ENCODE measurements around the gene DNAH5.
"Not testable (repeated sequence)": the region's sequence is repeated elsewhere in the genome, so short reads cannot be mapped to it uniquely, and the experiment has no call there.

Gene DNAH5

DNA sequence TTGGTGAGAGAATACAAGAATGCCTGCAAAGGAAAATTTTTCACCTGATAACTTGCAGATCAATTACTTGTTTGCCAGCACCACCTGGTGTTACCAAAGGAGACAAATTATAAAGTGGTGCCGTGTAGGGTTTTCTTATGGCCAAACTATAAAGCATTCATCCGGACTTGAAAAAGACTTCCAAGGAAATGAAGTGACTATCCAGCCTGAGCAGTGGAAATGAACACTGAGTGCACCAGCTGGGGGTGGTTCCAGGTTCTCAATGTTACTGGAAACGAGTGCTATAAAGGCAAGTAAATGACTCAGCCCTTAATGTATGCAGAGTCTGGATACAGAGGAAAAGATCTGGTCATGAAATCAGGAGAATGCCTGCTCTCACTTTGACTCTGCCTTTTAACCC lies 113.1 kb downstream of the DNAH5 start:
- no peak for DNase-seq

DNA sequence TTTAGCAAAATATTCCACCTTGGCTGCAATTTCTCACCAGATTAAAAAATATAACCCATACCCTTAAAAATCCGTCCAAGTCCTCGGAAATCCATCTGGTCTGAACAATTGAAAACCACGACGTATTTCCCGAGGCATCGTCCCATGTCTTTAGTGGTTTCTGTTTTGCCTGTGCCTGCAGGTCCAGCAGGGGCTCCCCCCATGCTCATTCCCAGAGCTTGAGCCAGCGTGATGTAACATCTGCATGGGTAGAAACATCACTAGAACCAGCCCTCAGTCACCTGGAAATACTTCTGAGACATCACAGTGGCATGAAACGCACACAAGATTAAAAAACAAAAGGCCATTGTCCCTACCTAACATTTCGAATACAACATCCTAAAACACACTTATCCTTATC lies 114.0 kb downstream of the DNAH5 start:
- DNase-seq, result no peak

DNA sequence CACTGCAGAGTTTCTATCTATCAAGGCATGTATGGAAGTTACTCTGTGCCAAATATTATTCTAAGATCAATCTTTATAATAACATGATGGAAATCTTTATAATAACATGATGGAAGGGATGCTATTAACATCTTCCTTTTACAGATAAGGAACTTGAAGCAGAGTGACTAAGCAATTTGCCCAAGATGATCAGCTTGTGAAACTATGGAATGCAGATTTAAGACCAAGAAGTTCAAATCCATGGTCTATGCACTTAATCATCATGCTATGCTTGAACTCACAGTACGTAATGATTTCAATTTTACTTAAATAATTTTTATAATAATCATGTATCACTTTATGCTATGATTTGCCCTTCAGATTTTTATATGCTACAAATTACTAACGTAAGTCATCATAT lies 123.1 kb downstream of the DNAH5 start:
- DNase-seq, result no peak

- no peak for DNase-seq
These were observed 128.4 kb downstream of the DNAH5 start for GRCh38 chr5:13816126-13816525.

DNA sequence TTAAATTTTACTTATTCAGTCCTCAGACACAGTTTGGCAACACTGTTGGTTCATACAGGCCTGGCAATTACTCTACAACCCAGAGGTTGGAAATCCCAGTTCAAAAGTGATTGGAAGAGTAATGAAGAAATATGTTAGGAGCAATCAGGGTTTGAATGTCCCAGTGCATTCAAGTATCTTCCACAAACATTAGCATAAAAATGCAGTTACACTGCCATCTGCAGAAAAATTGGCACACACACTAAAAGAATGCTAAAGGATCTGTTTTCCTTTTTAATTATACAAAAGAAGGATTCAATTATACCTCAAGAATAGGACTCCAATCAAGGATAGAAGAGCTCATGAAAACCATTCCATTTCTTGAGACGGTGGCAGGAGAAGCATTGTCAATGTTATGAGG lies 130.2 kb downstream of the DNAH5 start:
- DNase-seq, result no peak

GRCh38 chr5:13809921-13810320 lies 134.6 kb downstream of the DNAH5 start:
- DNase-seq, result no peak

DNA sequence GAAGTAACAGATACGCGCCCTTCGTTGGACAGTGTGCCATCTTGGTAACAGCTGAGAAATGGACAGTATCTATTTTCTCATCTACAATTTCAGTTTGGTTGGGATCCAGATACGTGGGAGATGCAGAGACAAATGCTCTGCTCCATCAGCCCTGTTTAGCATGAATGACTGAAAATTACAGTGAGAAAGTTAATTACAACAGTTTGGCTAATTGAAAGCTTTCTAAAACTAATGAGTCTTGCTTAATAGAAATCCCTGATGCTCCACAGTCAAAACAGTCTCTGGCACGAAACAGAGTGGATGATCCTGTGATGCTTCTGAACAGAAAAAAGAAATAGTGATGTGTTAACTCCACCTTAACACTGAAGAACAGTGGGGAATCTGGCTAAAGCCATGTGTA lies 140.2 kb downstream of the DNAH5 start:
- DNase-seq, result no peak

GRCh38 chr5:13798569-13798968 lies 145.9 kb downstream of the DNAH5 start:
- DNase-seq, result not testable (repeated sequence)

DNA sequence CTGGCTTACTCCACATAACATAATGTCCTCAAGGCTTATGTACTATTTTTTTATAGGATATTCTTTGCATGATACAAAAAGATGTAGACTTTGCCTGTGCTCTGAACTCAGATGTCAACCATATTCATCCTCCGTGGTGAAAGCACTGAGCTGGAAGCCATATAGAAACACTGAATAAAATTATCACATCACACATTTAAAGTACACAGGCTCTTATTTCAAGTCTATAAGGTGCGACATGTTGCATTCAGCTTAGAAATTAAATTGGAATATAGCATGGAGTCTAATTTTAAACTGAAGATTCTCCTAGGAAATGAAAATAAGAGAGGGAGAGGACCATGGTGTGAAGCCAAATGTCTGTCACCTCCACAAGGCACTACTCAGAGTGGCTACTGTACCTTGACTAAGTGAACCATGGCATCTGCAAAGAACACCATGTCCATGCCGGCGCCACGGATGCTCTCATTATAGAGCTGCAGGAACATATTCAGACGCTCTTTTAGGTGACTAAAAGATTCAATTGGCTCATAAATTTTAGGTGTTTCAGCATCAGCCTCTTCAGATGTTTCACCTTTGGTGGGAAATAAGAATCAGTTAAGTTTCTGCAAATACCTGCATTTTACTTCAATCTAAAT lies 158.6 kb downstream of the DNAH5 start:
- DNase-seq, result no peak

DNA sequence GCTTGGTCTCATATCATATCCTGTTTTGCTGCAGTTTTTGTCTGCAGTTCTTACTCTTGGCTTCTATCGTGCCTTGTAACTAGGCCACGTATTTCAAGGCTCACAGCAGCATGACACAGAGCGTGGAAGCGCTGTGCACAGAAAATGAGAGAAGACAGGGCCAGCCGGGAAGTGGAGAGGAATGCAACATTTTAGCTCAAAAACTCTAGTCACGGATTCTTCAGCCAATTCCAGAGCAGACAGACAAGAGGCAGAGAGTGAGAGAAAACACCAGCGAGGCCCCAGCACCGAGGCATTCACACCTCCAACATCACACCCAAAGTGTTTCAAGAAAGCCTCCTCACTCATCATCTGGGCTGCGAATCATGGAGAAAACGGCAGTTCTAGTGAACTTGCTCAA lies 160.8 kb downstream of the DNAH5 start:
- DNase-seq, result no peak

- DNase-seq, result no peak
These were observed 164.4 kb downstream of the DNAH5 start for GRCh38 chr5:13780081-13780480.

DNA sequence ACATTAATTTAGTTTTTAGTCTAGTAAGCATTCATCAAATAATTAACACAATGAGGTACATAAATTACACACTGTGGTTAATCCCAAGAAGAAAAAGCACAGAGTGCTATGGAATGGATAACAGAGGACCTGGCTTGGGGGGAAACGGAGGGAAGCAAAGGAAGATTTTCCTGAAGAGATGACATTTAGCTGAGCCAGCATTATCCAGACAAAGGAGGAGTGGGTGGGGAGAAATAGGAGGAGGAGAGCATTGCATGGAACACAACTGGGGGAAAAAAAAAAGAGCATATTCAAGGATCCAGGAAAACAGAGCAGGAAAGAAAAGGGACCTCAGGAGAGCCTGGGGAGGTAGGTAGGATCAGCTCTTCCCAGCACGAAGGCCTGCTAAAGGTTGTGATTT lies 170.8 kb downstream of the DNAH5 start:
- no peak for DNase-seq

DNA sequence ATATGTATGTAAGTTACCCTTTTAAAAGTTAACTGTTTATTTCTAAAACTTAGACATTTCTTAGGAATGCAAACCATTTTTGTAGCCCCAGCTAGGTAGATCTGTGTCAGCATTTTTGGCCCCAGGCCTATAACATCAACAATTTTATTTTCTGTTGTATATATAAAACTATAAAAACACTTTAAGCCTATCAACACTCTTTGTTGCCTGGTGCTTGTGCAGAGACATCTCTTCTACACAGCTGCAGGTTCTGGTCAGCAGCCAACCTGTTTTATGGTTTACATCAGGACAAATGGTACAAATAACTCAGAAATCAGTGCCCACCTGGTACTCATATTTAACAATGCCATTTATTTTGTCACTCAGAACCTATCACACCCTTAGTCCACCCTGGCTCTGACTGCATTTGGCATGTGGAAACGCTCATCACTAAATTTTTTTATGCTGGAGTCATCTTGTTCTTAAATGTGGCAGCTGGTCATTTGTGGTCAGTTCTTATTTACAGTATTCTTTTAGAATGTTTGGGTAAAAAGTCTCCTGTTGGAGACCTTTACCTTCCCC lies 173.4 kb downstream of the DNAH5 start:
- no peak for DNase-seq

DNA sequence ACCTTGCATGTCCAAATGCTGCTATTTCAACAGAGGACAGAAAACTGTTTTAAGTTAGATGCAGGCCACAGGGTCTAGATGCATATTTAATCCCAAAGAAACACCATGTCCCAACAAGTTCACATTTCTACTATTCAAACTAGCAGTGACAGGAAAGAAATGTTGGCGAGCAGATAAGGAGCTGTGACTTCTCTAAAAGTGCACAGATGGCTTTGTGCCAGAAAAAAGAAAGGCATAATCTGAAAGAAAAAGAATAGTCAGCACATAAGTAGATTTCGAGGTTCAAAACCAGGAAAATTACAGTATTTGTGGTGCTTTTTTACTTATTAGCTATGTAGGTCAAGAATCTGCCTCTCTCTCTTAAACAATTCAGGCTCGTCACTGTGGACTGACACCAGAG lies 178.3 kb downstream of the DNAH5 start:
- no peak for DNase-seq

- no peak for DNase-seq
These were observed 180.8 kb downstream of the DNAH5 start for GRCh38 chr5:13763719-13764118.

- DNase-seq, result no peak
These were observed 194.7 kb downstream of the DNAH5 start for GRCh38 chr5:13749766-13750165.

DNA sequence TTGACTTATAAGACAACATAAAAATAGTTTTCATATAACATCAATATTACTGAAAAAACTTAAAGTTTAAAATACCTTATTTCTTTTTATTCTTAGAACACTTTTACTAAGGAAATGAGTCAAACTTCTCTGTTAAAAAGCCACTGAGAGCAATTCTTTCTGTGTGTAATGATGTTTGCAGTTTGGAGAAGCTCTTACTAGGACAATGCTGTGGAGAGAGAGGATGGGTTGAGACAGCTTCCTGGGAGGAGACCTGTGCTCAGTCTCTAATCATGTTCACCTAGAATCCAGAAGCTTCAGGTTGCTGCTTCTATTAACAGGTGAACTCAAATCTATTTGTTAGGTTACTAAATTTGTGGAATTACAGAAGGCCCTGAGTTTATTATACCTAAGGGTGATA lies 198.5 kb downstream of the DNAH5 start:
- no peak for DNase-seq

- DNase-seq, result no peak
These were observed 199.0 kb downstream of the DNAH5 start for GRCh38 chr5:13745508-13745907.

DNA sequence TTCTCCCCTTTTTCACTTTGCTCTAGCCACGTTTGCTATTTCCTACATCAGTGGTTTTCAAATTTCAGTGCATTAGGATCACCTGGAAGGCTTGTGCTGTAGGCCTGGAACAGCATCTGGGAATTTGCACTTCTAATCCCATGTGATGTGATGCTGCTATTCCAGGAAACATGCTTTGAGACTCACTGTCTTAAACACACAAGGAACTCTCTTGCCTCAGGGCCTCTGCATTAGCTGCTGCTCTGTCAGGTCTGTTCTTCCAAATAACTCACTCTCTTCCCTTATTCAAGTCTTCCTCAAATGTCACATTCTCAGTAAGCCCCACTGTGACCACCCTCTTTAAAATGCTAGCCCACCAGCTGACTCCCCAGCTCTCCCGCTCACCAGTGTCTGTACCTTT lies 204.0 kb downstream of the DNAH5 start:
- no peak for DNase-seq

- no peak for DNase-seq
These were observed 205.0 kb downstream of the DNAH5 start for GRCh38 chr5:13739479-13739878.

GRCh38 chr5:13735691-13736090 lies 208.8 kb downstream of the DNAH5 start:
- DNase-seq, result no peak

DNA sequence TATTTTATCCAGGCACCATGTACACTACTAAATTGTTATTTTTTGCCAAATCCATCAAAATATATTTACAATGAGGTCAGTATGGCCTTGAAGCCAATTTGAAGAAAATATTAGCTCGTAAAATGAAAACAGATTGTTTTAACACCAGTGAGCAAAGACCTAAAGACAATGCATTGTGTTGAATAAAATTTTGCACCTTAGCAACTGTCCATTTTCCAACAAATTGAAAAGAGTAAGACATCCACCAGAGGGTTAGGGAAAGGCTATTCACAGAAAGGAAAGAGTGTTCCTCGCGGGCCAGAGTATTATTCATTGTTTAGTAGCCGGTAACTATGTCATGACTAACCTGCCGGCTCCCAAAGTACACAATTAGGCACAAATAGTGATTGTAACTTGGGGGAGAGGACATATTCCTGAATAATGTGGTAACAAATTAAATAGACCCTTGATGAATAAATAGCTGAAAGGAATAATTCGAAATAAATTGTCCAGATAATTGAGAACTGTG lies 213.3 kb downstream of the DNAH5 start:
- DNase-seq, result no peak

DNA sequence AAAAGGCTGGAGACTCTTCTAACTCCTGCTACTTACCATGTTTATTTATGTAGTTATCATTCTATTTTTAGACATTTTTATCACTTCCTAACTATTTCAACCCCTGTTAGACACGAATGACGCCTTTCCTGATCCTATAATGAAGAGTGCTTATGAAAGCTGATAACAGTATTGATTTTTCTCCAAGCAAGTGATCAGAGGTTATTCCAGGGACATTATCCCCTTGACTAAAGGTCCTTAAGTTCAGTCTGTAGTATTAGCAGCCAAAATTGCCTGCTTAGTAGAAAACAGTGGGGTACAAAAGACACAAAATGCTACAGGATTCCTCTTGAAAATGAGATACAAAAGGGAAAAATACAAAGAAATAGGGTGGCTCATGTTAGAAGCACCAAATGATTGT lies 235.6 kb downstream of the DNAH5 start:
- no peak for DNase-seq

- DNase-seq, result no peak
These were observed 236.1 kb downstream of the DNAH5 start for GRCh38 chr5:13708432-13708831.

DNA sequence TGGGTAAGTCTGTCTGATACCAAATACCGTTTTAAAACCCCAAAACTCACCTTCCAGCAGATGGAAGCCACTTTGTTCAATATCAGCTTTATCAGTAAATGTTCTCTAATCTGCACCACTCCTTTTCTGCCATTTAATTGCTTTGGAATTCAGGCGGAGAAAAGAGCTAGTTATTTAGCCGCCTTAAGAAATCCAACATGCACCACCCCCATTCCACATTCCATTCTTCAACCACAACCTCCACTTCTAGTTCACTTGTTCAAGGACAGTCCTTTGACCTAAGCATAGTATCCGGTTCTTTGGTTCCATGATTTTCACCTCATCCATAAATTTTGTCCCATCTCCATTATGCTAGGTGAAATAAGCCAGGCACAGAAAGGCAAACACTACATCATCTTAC lies 240.1 kb downstream of the DNAH5 start:
- DNase-seq, result no peak

Measured in NCI-H187 (cell line).